GM13977 (cell line): ENCODE measurements around the gene TOP2A.
A peak's percentile ranks its signal among the peaks of the same experiment; 100 is the strongest.

Experiments
- DNase-seq: peaks from one replicate; pipeline ENCODE4 v3.0.0; 2012; ENCODE audit warnings: low spot score
- CTCF ChIP-seq: IDR thresholded peaks from 2 replicates; pipeline ENCODE4 v1.5.1; 2012; ENCODE audit warnings: mild to moderate bottlenecking, control low read depth; ENCODE audit not compliant: insufficient read depth; ENCODE audit errors: extremely low read depth, missing control alignments
- in situ Hi-C: fragments of 300-500 bp; cut with MboI; formaldehyde crosslinking; loops from one replicate; pipeline ENCODE4 v1.12.0; 2022; ENCODE audit warnings: low sequenced_read_pairs, low pct_unique_long_range_greater_than_20kb, mixed read lengths, inconsistent platforms; ENCODE audit not compliant: unreplicated experiment

Gene TOP2A

DNA sequence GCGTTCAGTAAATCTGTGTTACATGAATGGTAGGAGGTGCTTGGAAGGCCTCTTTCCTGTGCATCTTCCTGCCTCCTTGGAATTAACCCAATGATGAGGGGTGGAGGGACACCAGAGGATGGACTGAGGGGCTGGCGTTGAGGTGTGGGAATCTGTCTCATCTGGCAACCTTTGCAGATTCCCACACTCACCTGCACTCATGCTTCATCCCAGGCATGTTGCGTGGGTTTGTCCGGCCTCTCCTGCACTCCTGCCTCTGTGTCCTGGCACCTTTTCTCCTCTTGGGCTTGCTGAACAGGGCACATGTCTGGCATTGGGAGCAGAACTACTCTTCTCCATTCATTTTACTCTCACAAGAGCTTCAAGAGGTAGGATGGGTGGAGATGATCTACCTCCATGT is 22.5 kb upstream of the TOP2A start:
- DNase-seq, result no peak
- in situ Hi-C loops, result no loop called here
- TF ChIP-seq CTCF, result no peak

- in situ Hi-C loops, result no loop called here
- DNase-seq, result no peak
- TF ChIP-seq CTCF, result no peak
These were observed 19.5 kb upstream of the TOP2A start for GRCh38 chr17:40437095-40437732.

DNA sequence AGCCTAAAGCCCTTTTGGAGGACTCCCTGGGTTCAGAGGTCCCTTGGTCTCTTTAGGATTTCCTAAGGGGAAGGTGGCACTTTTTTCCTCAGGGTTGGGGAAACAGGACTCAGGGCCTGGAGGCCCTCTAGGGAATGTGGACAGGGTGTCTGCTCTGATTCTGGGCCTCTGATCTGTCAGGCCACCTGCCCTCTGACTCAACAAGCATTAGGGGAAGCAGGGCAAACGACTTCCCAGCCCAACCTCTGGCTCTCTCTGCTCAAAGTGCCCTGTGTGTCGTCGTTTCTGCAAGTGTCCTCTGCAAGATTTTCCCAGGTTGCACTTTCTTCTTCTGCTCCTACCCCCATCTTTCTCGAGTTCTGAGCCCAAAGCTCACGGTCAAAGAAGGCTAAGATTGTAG is 18.9 kb upstream of the TOP2A start:
- TF ChIP-seq CTCF, result no peak
- no peak for DNase-seq
- in situ Hi-C loops, result no loop called here

DNA sequence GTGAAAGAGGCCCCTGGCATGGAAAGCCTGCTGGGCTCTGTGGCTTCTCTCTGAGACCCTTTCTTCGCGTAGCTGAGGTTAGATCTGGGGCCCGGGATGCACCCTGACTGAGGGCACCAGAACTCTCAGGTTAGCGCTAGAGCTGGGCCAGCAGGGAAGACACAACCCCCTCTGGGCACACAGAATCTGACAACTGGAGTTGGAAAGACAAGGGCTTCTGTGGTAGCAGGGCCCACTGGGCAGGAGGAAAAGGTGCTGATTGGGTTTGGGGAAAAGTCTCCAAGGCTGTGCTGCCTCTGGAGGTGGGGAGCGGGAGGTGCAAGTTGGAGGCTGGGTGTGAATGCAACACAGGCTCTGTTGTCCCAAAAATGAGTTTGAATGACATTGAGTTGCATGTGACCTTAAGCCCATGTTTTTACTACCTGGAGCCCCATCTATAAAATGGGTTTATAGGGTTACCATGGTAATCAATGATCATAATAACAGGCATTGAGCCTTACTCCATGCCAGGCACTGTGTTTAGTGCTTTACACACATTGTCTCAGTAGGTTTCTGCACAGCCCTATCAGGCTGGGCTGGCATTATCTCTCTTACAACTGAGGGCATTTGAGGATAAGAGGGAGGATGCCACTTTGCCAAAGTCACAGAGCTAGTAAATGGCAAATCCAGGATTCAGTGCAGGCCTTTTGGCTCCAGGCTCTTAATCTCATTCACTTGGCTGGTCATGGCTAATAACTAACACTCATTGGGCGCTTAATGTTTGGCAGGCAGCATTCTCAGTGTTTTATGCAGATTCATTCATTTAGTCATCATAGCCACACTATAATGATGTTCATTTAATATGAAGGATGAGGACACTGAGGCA is 16.1 kb upstream of the TOP2A start:
- in situ Hi-C loops, result no loop called here
- peak; percentile 49 for TF ChIP-seq CTCF
- no peak for DNase-seq

GRCh38 chr17:40432864-40433528 is 15.3 kb upstream of the TOP2A start:
- DNase-seq, result no peak
- no peak for TF ChIP-seq CTCF
- in situ Hi-C loops, result no loop called here

DNA sequence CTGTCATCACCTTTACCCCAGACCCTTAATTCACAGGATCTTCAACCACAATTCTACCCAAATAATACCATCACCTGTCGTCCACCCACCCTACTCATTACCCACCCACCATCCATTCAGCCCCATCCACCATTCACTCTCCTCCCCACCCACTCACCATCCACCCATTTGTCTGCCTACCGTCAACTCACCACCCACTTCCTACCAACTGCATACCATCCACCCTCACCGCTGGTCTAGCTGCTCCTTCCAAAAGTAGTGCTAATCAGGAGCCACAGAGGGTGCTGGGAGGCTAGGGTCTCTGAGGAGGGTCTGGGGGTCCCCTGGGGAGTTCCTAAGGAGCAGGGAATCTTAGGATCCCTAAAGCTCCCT is 13.5 kb upstream of the TOP2A start:
- in situ Hi-C loops, result no loop called here
- no peak for TF ChIP-seq CTCF
- DNase-seq, result no peak
